OCI-LY3 (cell line): ENCODE data around the gene ZBTB16.

Source experiments
- CTCF ChIP-seq: fragments of 200-600, 300-600 bp; sonication (generic); IDR thresholded peaks from 2 replicates; pipeline ENCODE4 v1.5.1; 2014; ENCODE audit warnings: antibody characterized with exemption, low read length, low read depth
- EZH2phosphoT487 ChIP-seq: fragments of 200-600 bp; shearing (Covaris generic); IDR thresholded peaks from 2 replicates; pipeline ENCODE4 v1.6.1; 2018; ENCODE audit warnings: antibody characterized with exemption, mixed run types, low read depth

- TF ChIP-seq CTCF = no peak
- TF ChIP-seq EZH2phosphoT487 = no peak
These were observed 231.2 kb downstream of the ZBTB16 start for GRCh38 chr11:114290503-114291235.
